NCI-H1417 treated with DMSO at 0.1 percent for 48 hours (cell line): Measurements from ENCODE around the gene SLC38A8.

Experiments used
- DNase-seq: peaks from one replicate; lab custom pipeline; 2025; lab: John Stamatoyannopoulos, UW

Gene SLC38A8

DNA sequence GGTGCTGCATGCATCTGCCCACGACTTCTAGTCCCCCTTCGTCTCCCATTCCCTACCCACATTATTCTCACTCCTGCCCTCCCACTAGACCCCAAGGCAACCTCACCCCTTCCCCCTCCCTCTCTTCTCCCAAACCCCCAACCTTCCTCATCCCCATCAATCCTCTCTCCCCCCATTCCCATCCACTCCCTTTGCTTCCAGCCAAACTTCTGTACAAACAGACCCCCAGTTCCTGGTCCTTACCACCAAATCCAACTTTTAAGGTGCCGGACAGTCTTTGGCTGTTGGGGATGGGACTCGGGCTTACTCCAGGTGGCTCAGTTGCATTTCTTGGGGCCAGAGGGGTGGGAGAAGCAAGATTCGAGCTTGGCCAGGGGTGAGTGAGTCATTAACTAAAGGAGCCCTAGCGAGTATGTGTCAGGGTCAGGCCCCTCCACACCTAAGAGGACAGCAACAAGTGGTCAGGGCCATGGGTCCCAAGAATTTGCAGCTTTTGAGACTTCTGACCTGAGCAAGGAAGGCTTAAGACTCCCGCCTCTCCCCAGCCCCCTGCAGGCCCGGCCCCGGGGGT lies at the start of gene SLC38A8:
Gene SLC38A8, minus strand, starts transcription at position 488 of the 571 bp plus-strand sequence. CDS start 638 bp downstream, outside the sequence.
- DNase-seq = no peak

- DNase-seq = no peak
These were observed 48.9 kb upstream of the SLC38A8 start for GRCh38 chr16:84091460-84091859.

- no peak for DNase-seq
These were observed 47.6 kb upstream of the SLC38A8 start for GRCh38 chr16:84090211-84090610.

DNA sequence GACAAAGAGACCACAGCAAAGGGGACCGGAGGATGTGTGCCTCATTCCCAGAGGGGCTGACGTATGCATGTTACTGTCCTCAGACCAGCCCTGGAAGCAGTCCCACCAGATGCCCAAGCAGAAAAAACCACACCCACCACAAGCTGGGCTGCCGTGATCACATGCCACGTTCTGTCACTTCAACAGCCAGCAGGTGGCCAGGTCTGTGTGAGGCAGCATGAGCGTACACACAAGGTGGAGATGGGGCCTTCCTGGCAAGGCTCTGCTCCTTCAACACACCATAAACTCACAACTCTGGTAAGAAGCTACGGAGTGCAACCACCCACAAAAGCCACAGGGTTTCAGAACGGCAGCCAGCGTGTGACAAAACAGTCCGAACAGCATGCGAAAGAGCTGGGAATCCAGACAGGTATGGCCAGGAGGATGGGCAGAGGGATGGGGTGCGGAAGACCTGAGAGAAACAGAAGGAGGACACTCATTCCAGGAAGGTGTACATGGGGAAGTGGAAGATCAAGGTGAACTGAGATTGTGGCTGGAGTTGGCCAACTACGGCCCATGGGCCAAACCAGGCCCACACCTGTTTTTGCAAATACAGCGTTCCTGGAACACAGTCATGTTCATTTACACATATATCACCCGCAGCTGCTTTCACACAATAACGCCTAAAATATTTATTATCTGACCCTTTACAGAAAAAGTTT lies 46.2 kb upstream of the SLC38A8 start:
- no peak for DNase-seq

DNA sequence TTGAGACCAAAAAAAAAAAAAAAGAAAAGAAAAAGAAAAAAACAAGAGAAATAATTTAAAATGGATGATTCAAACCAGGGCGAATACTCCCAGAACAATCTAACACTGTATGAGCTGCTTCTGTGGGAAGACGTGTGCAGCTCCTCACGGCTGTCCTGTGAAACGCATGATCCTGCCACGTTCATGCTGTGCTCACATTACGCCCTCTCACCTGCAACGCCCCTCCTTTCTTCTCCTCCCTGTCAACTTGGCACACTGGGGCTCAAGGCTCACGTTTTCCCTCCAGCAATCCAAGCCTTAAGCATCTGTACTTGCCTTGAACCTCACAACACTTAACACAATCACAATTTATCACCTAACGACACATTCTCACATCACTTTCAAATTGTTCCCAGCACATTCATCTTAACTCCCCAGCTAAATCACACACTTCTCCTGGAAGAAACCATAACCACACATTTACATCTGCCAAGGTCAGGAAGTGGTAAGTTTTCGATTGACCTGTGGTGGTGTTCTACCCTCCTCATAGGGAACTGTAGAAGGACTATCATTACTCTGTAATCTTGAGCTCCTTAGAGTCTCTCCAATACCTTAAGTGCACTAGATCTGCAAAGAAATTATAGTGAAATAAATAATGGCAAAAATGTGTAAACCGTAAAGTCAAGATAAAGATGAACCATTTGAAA lies 45.0 kb upstream of the SLC38A8 start:
- DNase-seq = no peak

DNA sequence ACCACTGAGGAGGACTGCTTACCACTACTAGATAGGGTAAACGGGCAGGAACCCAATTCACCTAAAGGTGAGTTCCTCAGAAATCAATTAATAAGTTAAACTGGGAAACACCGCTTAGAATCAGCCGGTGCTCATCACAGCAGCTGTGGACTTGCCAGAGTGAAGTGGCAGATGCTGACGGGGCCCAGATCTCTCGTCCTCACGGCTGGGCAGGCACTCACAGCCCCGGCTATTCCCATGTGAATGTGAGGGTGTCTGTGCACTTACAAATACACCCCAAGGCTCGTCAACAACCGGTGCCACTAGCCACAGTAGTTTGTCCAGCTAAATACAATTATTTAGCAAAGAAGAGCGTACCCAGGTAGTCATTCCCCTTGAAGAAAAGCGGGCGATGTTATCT lies 44.4 kb upstream of the SLC38A8 start:
- DNase-seq = no peak

DNA sequence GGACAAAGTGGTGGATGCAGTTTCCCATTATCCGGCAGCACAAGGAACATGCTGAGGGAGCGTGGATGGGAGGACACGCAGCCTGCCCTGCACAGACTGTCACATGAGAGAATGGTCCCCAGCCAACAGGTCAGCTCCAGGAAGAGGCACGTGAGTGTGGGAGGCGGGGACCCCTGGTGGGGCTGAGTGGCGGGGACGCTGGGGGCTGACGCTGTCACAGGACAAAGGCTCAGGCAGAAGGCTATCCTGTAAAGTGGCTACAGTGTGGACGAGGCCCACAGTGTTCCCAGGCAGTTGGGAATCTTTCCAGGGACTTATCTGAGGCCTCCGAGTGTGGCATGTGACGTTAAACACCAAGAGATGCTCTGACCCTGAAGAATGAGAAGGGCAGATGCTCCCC lies 43.7 kb upstream of the SLC38A8 start:
- no peak for DNase-seq

GRCh38 chr16:84085773-84086172 lies 43.2 kb upstream of the SLC38A8 start:
- DNase-seq = no peak

GRCh38 chr16:84085271-84085667 lies 42.7 kb upstream of the SLC38A8 start:
- no peak for DNase-seq

- DNase-seq = no peak
These were observed 42.1 kb upstream of the SLC38A8 start for GRCh38 chr16:84084570-84085270.

GRCh38 chr16:84082835-84083569 lies 40.4 kb upstream of the SLC38A8 start:
- no peak for DNase-seq

- no peak for DNase-seq
These were observed 39.5 kb upstream of the SLC38A8 start for GRCh38 chr16:84082110-84082509.

- no peak for DNase-seq
These were observed 38.9 kb upstream of the SLC38A8 start for GRCh38 chr16:84081446-84081989.

DNA sequence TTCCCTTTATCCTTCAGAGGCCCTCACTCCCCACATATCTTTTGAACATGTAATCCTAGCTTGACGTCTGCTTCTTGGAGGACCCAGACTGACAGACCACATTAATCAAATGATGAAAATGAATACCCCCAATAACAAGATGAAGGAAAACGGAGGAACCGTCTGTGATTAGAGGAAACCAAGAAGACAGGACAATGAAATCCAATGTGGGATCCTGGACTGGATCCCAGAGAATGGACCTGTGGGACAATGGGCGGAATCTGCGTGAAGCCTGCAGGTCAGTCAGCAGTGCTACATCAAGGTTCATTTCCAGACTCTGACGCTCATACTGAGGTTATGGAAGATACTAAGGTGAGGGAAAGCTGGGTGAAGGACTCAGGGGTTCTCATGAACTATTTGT lies 38.2 kb upstream of the SLC38A8 start:
- DNase-seq = no peak

- DNase-seq = no peak
These were observed 37.8 kb upstream of the SLC38A8 start for GRCh38 chr16:84080378-84080777.

GRCh38 chr16:84079664-84080063 lies 37.1 kb upstream of the SLC38A8 start:
- no peak for DNase-seq

GRCh38 chr16:84075376-84075775 lies 32.8 kb upstream of the SLC38A8 start:
- no peak for DNase-seq

DNA sequence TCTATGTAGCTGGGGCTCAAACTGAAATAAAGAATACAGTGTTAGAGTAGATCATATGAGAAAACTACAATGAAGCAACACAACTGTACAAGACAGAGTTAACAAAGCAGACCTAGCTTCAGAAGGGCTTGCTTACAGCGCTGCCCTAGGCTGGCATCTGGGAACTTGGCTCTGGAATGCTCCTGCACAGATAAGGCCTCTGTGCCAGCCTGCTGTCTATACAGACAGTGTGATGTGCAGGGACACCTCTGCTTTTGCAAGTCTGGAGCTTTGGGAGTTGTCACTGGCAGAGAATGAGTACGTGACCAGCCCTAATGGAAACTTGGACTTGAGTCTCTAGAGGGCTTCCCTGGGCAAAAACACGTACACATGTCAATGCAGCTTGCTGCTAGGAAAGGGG lies 32.1 kb upstream of the SLC38A8 start:
- DNase-seq = no peak

GRCh38 chr16:84072014-84072413 lies 29.4 kb upstream of the SLC38A8 start:
- no peak for DNase-seq

DNA sequence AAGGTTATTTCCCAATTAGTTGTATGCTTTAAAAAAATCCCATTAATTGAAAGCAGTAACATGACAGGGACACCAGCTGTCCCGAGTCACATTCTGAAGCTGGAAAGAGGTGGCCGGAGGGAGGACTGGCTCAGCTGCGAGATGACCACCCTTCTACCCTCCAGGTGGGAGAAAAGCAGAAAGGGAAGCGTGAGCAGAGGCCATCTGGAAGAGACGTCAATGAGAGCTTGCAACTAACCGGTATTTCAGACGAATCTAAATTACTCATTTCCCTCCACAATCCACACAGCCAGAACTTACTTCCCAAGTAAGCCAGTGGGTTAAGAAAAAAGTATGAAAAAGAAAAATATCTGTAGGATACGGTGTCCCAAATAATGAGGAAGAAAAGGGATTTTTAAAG lies 28.5 kb upstream of the SLC38A8 start:
- no peak for DNase-seq

DNA sequence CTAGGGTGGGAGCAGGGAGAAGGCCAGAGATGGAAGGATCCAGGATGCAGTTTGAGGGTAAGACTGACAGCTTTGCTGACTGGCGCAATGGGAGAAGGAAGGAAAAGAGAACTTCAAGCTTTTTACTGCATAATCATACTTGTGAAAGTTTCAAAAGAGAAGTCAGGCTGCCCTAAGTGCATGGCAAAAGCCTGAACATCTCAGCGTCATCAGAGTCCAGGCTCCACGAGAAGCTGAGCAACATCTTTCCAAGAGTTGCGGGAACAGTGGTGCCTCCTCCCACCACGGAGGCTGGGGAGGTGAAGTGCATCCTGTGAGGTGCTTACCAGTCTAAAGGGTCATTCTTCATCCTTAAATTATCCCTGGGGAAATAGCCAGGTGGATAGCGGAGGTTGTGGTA lies 26.9 kb upstream of the SLC38A8 start:
- no peak for DNase-seq
